K562 (cell line): ENCODE data around the gene UBASH3B. TPM values are rescaled to one million over a fixed set of nuclear protein-coding genes. Genes with fewer than 3 reads are reported as not detected.

ENCODE experiments used
- ATAC-seq: fragments of 200-7000 bp; cut with Tn5 transposase; 3 replicates; pipeline ENCODE4 v1.9.1; 2020; ENCODE audit warnings: moderate library complexity
- BruUV-seq: library from RNA; stranded (reverse); fragments of 400-500 nt; replicated peaks from 2 replicates; lab custom pipeline; 2021; lab: Mats Ljungman, UMichigan
- CTCF ChIA-PET: fragments of 300-600 bp; formaldehyde crosslinking; extraction: SDS; loops from one replicate; lab custom pipeline; 2021; ENCODE audit warnings: low intra/inter-chr PET ratio; lab: Yijun Ruan, JAX
- POLR2A ChIA-PET: fragments of 300-600, 350-650 bp; sonication (Branson Sonifier 250); formaldehyde crosslinking; extraction: SDS; loops from one replicate; lab custom pipeline; 2021; ENCODE audit warnings: antibody characterized with exemption, inconsistent platforms; lab: Yijun Ruan, JAX
- DNase-seq, 4 experiments: peaks; one replicate each; pipeline versions ENCODE4 v3.0.0 to v3.0.0-alpha.2; 2011 to 2018; ENCODE audit warnings: low spot score in 3 of 4, mixed read lengths in 3 of 4; ENCODE audit errors: extremely low read depth in 1 of 4
- FAIRE-seq: peaks from 2 replicates; lab custom pipeline; 2011; peaks lifted over from hg19 to GRCh38; lab: Jason Lieb, UNC
- H2AFZ ChIP-seq: 2 replicates; pipeline ENCODE4 v1.6.0; 2011; ENCODE audit warnings: low read depth, low read length, control low read depth, inconsistent platforms
- H3K27ac ChIP-seq: fragments of 200-600 bp; 3 replicates; pipeline ENCODE4 v1.8.0; 2011; ENCODE audit warnings: low read depth, mild to moderate bottlenecking, control low read depth, inconsistent platforms, low read length, moderate library complexity, mixed read lengths; ENCODE audit errors: extremely low read depth
- H3K27me3 ChIP-seq, 2 experiments: fragments of 300-600 bp in 1 of 2; 2 replicates in 1 of 2; 3 replicates in 1 of 2; pipeline versions ENCODE4 v1.6.0 to v1.8.0; 2011; ENCODE audit warnings: inconsistent platforms in 2 of 2, low read length in 2 of 2, mild to moderate bottlenecking in 1 of 2, mixed read lengths in 1 of 2, moderate library complexity in 1 of 2; ENCODE audit not compliant: control insufficient read depth in 2 of 2, insufficient read depth in 2 of 2
- H3K36me3 ChIP-seq: fragments of 300-600 bp; 3 replicates; pipeline ENCODE4 v1.8.0; 2011; ENCODE audit warnings: mild to moderate bottlenecking, low read length, inconsistent platforms; ENCODE audit not compliant: control insufficient read depth, insufficient read depth
- H3K4me1 ChIP-seq, 2 experiments: fragments of 200-600 bp in 1 of 2; replicated peaks in 1 of 2; 2 replicates in 1 of 2; 3 replicates in 1 of 2; pipeline versions ENCODE4 v1.5.1 to v1.8.0; 2011; ENCODE audit warnings: inconsistent platforms in 2 of 2, low read length in 2 of 2, mild to moderate bottlenecking in 1 of 2, mixed read lengths in 1 of 2, moderate library complexity in 1 of 2; ENCODE audit not compliant: control insufficient read depth in 2 of 2, insufficient read depth in 2 of 2
- H3K4me2 ChIP-seq: 2 replicates; pipeline ENCODE4 v1.6.1; 2011; ENCODE audit warnings: low read length, control low read depth, inconsistent platforms, mixed read lengths; ENCODE audit not compliant: insufficient read depth
- H3K4me3 ChIP-seq: fragments of 200-600 bp; sonication (generic), shearing (Covaris generic); 2 replicates; pipeline ENCODE4 v1.5.1; 2016; ENCODE audit warnings: control low read depth, inconsistent platforms
- H3K79me2 ChIP-seq: fragments of 200-600 bp; 3 replicates; pipeline ENCODE4 v1.8.0; 2011; ENCODE audit warnings: low read length, inconsistent platforms; ENCODE audit not compliant: control insufficient read depth, insufficient read depth
- H3K9ac ChIP-seq, 2 experiments: 2 replicates each; pipeline versions ENCODE4 v1.6.0 to v1.6.1; 2011; ENCODE audit warnings: low read depth in 2 of 2, low read length in 2 of 2, control low read depth in 1 of 2, inconsistent platforms in 1 of 2, mild to moderate bottlenecking in 1 of 2, mixed read lengths in 1 of 2; ENCODE audit not compliant: insufficient read depth in 1 of 2
- H3K9me1 ChIP-seq: one replicate; pipeline ENCODE4 v1.6.0; 2011; ENCODE audit warnings: inconsistent platforms, mild to moderate bottlenecking, low read length, moderate library complexity; ENCODE audit not compliant: control insufficient read depth, insufficient read depth
- H3K9me3 ChIP-seq: replicated peaks from 2 replicates; pipeline ENCODE4 v1.5.1; 2011; ENCODE audit warnings: low read depth, low read length, inconsistent platforms; ENCODE audit not compliant: control insufficient read depth, insufficient read depth
- H4K20me1 ChIP-seq: replicated peaks from 2 replicates; pipeline ENCODE4 v1.6.1; 2011; ENCODE audit warnings: low read length, inconsistent platforms, mixed read lengths; ENCODE audit not compliant: control insufficient read depth, insufficient read depth
- CBFB ChIP-seq: sonication (generic); formaldehyde crosslinking; IDR thresholded peaks from 2 replicates; pipeline ENCODE4 v1.4.0; 2020; ENCODE audit warnings: mild to moderate bottlenecking, missing genetic modification reagents
- ELF2 ChIP-seq: fragments of 250-450 bp; sonication (Bioruptor Pico); IDR thresholded peaks from 2 replicates; pipeline ENCODE4 v1.5.0; 2021; ENCODE audit warnings: mild to moderate bottlenecking
- NONO ChIP-seq, 2 experiments: fragments of 200-400 bp in 1 of 2; fragments of 450-650 bp in 1 of 2; formaldehyde crosslinking in 1 of 2; IDR thresholded peaks; 2 replicates each; pipeline ENCODE4 v1.6.1; 2017; ENCODE audit warnings: low read depth in 2 of 2, mild to moderate bottlenecking in 2 of 2, moderate library complexity in 2 of 2, low read length in 1 of 2
- PURB ChIP-seq: sonication (generic); formaldehyde crosslinking; IDR thresholded peaks from 2 replicates; pipeline ENCODE4 v1.9.0; 2021; ENCODE audit warnings: low read depth, mild to moderate bottlenecking, missing genetic modification reagents
- ZNF217 ChIP-seq: sonication (generic); formaldehyde crosslinking; IDR thresholded peaks from 2 replicates; pipeline ENCODE4 v1.8.0; 2022; ENCODE audit warnings: mild to moderate bottlenecking, missing genetic modification reagents
- ZNF277 ChIP-seq: fragments of 250-450 bp; sonication (Bioruptor Pico); IDR thresholded peaks from 2 replicates; pipeline ENCODE4 v1.8.0; 2022; ENCODE audit warnings: inconsistent platforms, mild to moderate bottlenecking, moderate library complexity, borderline replicate concordance
- ZNF384 ChIP-seq: IDR thresholded peaks from 2 replicates; pipeline ENCODE4 v1.6.1; 2012; ENCODE audit warnings: low read depth, low read length, improper control_type of control experiment
- ZNF79 ChIP-seq: fragments of 250-450 bp; sonication (Bioruptor Pico); IDR thresholded peaks from 2 replicates; pipeline ENCODE4 v1.4.0; 2020; ENCODE audit warnings: low read depth, mild to moderate bottlenecking, moderate library complexity
- WGBS: fragments of 100-300 bp; shearing (Covaris generic); methylation state at CpG from one replicate; pipeline ENCODE4 v1.1.6; 2016; ENCODE audit warnings: low coverage, mixed read lengths; ENCODE audit not compliant: insufficient coverage; ENCODE audit errors: missing lambda C conversion rate; 5-methylcytosine and 5-hydroxymethylcytosine counted together
- in situ Hi-C: fragments of 300-500 bp; cut with MboI; formaldehyde crosslinking; loops from 4 replicates; pipeline ENCODE4 v1.15.0; 2018; ENCODE audit warnings: inconsistent platforms, mixed read lengths
- intact Hi-C: fragments of 100-400 bp; cut with micrococcal nuclease; formaldehyde crosslinking; loops from 2 replicates; pipeline ENCODE4 v1.14.2; 2022
- polyA plus RNA-seq, 8 experiments: library from polyadenylated mRNA; depleted of rRNA in 4 of 8; stranded (reverse) in 5 of 8; unstranded in 3 of 8; fragments of >200 nt; fragmentation: Nextera tagmentation in 2 of 8; fragmentation: Illumina TruSeq in 1 of 8; extraction: Ambion mirVana in 2 of 8; extraction: Trizol in 1 of 8; gene quantifications; 2 replicates each; pipeline versions ENCODE4 v1.2.1 to v1.2.3, GENCODE V29; 2011 to 2014; ENCODE audit warnings: inconsistent platforms in 1 of 8, missing spikeins in 1 of 8
- total RNA-seq, 7 experiments: library from RNA; depleted of rRNA in 6 of 7; stranded (reverse); fragments of >200 nt in 6 of 7; fragmentation: Illumina TruSeq in 2 of 7; extraction: Trizol in 2 of 7; gene quantifications; 2 replicates each; pipeline versions ENCODE4 v1.2.1 to v1.2.3, GENCODE V29; 2011 to 2021; ENCODE audit warnings: low replicate concordance in 1 of 7

The UBASH3B gene
- total and polyA plus RNA-seq, 9 of the 15 experiments (the other 6 are each of a cell fraction or from before 2014, with no cell fraction given): 0.01 to 0.31 (median 0.08) TPM; not detected in 2

DNA sequence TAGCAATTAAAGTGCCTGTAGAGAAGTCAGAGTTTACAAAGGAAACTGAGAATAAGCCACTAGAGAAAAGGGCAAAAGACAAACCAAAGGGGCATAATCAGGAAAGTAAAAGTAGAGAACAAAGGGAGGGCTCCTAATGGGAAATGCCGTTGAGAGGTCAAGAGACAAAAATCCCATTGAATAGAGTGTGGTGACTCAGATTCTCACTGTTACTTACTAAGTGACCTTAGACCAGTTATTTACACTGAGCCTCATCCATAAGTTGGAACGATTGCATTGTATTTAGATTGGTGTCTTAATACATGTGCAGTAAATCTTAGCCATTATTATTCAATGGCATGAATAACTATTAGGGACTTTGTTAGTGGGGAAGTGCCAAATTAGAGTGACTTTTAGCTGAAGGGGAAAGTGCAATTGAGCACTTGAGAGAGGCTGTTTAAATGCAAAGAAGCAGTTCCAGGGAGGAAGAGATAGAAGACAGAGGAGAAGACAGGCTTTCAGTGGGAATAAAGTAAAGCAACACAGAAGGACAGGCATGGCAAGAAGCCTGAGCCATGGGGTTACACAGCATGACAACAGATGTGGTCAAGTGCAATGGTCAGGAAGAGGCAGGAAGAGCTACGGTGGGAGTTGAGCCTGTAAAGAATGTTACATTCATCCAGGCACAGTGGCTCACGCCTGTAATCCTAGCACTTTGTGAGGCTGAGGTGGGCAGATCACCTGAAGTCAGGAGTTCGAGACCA, 82.6 kb downstream of the UBASH3B start:
- in situ Hi-C loops: no loop called here
- Histone ChIP-seq H3K4me1 (no peaks in the 10 kb centered on the region), H3K79me2 (no peaks in the 10 kb centered on the region), H3K9me3 (no peaks in the 10 kb centered on the region), H3K27ac (no peak overlapping the region), H3K36me3 (no peaks in the 10 kb centered on the region), H3K4me2 (no peak overlapping the region), H3K9ac (no peak overlapping the region), H2AFZ (no peak overlapping the region), H3K4me3 (no peak overlapping the region), H4K20me1 (no peaks in the 10 kb centered on the region), H3K9me1 (no peaks in the 10 kb centered on the region), H3K27me3 (peaks cover 0 to 22% of the 10 kb centered on the region in 2 experiments; a peak in 3 of 5 replicates)
- TF ChIP-seq ZNF384 (no peak), CBFB (CRISPR knock-in tag) (no peak), PURB (CRISPR knock-in tag) (no peak), NONO (IDR thresholded peaks at IDR 0.05; ENCODE audit: low read depth in 2 of 2, low read length in 1 of 2) (no peak), ZNF79 (CRISPR knock-in tag) (no peak), ELF2 (no peak), ZNF277 (no peak), ZNF217 (CRISPR knock-in tag) (no peak)
- intact Hi-C loops: no loop called here
- FAIRE-seq (no peak), ATAC-seq (no peak), DNase-seq (no peak)
- 0% methylated on average over 5 of the region's 5 CpGs for WGBS
- POLR2A ChIA-PET: no interaction called here
- no TSS peak for BruUV-seq
- CTCF ChIA-PET: no interaction called here
